ENCODE data around the gene ALOX15. TPM values are rescaled to one million over a fixed set of nuclear protein-coding genes. Genes with fewer than 3 reads are reported as not detected.

Gene ALOX15
- total RNA-seq, 1 experiment from 2014 or later = 1.8 TPM

GRCh38 chr17:4675791-4676190 lies 34.3 kb upstream of the ALOX15 start:
- intact Hi-C loops (cut with micrococcal nuclease; ENCODE audit: unreplicated experiment) = no loop called here
- no TSS peak for BruUV-seq (replicated peaks)
- Histone ChIP-seq H3K4me3 (no peak overlapping the region), H4K20me1 (ENCODE audit: insufficient read depth) (peaks cover 46% of the 10 kb centered on the region), H3K36me3 (ENCODE audit: low read depth) (peaks cover 21% of the 10 kb centered on the region), H3K27me3 (ENCODE audit: insufficient read depth, low read depth) (no peaks in the 10 kb centered on the region), H3F3A (ENCODE audit: insufficient read depth, low read depth) (peaks cover 37% of the 10 kb centered on the region), H3K4me1 (replicated peaks; ENCODE audit: insufficient read depth) (peaks cover 29% of the 10 kb centered on the region), H3K4me2 (no peak overlapping the region), H2AFZ (no peak overlapping the region), H3K9me3 (ENCODE audit: insufficient read depth, low read depth) (no peaks in the 10 kb centered on the region), H3K27ac (no peak overlapping the region), H3K9me2 (ENCODE audit: insufficient read depth) (no peaks in the 10 kb centered on the region), H3K79me2 (ENCODE audit: low read depth) (no peaks in the 10 kb centered on the region; the same call in 1 of the 2 replicates)
- DNase-seq = no peak
- TF ChIP-seq EZH2 (IDR thresholded peaks at IDR 0.05; ENCODE audit: low read depth) (no peak), CTCF (conservative IDR thresholded peaks at IDR 0.05) (no peak)
- CTCF ChIA-PET = no interaction called here
- POLR2A ChIA-PET (ENCODE audit: unreplicated experiment) = no interaction called here

- intact Hi-C loops (cut with micrococcal nuclease; ENCODE audit: unreplicated experiment) = no loop called here
- Histone ChIP-seq H3K4me1 (replicated peaks; ENCODE audit: insufficient read depth) (peaks cover 18% of the 10 kb centered on the region), H3K9me3 (ENCODE audit: insufficient read depth, low read depth) (no peaks in the 10 kb centered on the region), H3F3A (ENCODE audit: insufficient read depth, low read depth) (peaks cover 35% of the 10 kb centered on the region), H3K9me2 (ENCODE audit: insufficient read depth) (no peaks in the 10 kb centered on the region), H3K36me3 (ENCODE audit: low read depth) (peaks cover 16% of the 10 kb centered on the region), H4K20me1 (ENCODE audit: insufficient read depth) (peaks cover 36% of the 10 kb centered on the region), H3K79me2 (ENCODE audit: low read depth) (no peaks in the 10 kb centered on the region; the same call in 1 of the 2 replicates), H2AFZ (no peak overlapping the region), H3K4me3 (no peak overlapping the region), H3K4me2 (no peak overlapping the region), H3K27me3 (ENCODE audit: insufficient read depth, low read depth) (no peaks in the 10 kb centered on the region), H3K27ac (no peak overlapping the region)
- DNase-seq = no peak
- CTCF ChIA-PET = no interaction called here
- no TSS peak for BruUV-seq (replicated peaks)
- POLR2A ChIA-PET (ENCODE audit: unreplicated experiment) = no interaction called here
- no peak for TF ChIP-seq EZH2 (IDR thresholded peaks at IDR 0.05; ENCODE audit: low read depth)
- no peak for TF ChIP-seq CTCF (conservative IDR thresholded peaks at IDR 0.05)
These were observed 33.2 kb upstream of the ALOX15 start for GRCh38 chr17:4674685-4674998.

- no peak overlapping the region for H2AFZ ChIP-seq
- H3K9me3 ChIP-seq (ENCODE audit: insufficient read depth, low read depth) = no peaks in the 10 kb centered on the region
- no peaks in the 10 kb centered on the region; the same call in 1 of the 2 replicates for H3K79me2 ChIP-seq (ENCODE audit: low read depth)
- intact Hi-C loops (cut with micrococcal nuclease; ENCODE audit: unreplicated experiment) = no loop called here
- H3K36me3 ChIP-seq (ENCODE audit: low read depth) = peaks cover 16% of the 10 kb centered on the region
- peaks cover 35% of the 10 kb centered on the region for H3F3A ChIP-seq (ENCODE audit: insufficient read depth, low read depth)
- H4K20me1 ChIP-seq (ENCODE audit: insufficient read depth) = peaks cover 31% of the 10 kb centered on the region
- H3K4me2 ChIP-seq = no peak overlapping the region
- DNase-seq = no peak
- CTCF ChIA-PET = no interaction called here
- no peak overlapping the region for H3K27ac ChIP-seq
- H3K9me2 ChIP-seq (ENCODE audit: insufficient read depth) = no peaks in the 10 kb centered on the region
- POLR2A ChIA-PET (ENCODE audit: unreplicated experiment) = no interaction called here
- BruUV-seq (replicated peaks) = no TSS peak
- H3K4me3 ChIP-seq = no peak overlapping the region
- H3K4me1 ChIP-seq (replicated peaks; ENCODE audit: insufficient read depth) = peaks cover 13% of the 10 kb centered on the region
- no peak for TF ChIP-seq CTCF (conservative IDR thresholded peaks at IDR 0.05)
- no peak for TF ChIP-seq EZH2 (IDR thresholded peaks at IDR 0.05; ENCODE audit: low read depth)
- no peaks in the 10 kb centered on the region for H3K27me3 ChIP-seq (ENCODE audit: insufficient read depth, low read depth)
These were observed 32.7 kb upstream of the ALOX15 start for GRCh38 chr17:4673986-4674684.

Measured in PC-9 (cell line).